Stimulated activated CD8-positive, alpha-beta memory T cell treated with anti-CD3 and anti-CD28 coated beads, Interleukin-15, amount 100 ng/mL, for 24 hours (primary cell): ENCODE data around the gene CTNNA3.

ENCODE experiments used
- DNase-seq: peaks from one replicate; pipeline ENCODE4 v3.0.0-alpha.2; 2020; ENCODE audit warnings: low read depth

CTNNA3 gene

DNA sequence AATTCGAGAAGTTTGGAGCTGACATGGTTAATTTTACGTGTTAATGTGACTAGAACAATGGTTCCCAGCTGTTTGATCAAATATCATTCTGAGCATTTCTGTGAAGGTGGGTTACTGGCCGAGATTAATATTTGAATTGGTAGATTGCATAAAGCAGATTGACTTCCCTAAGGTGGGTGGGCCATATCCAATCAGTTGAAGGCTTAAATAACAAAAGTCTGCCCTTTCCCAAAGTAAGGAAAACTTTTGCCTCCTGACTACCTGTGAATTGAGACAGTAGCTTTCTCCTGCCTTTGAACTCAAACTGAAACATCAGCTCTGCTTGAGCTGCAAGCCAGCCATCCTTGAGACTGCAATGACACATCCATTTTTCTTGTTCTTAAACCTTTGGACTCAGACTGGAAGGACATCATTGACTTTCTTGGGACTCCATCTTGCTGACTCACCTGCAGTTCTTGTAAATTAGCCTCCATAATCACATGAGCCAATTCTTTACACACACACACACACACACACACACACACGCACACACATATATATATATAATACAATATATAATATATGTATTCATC, 833.2 kb downstream of the CTNNA3 start:
- no peak for DNase-seq

DNA sequence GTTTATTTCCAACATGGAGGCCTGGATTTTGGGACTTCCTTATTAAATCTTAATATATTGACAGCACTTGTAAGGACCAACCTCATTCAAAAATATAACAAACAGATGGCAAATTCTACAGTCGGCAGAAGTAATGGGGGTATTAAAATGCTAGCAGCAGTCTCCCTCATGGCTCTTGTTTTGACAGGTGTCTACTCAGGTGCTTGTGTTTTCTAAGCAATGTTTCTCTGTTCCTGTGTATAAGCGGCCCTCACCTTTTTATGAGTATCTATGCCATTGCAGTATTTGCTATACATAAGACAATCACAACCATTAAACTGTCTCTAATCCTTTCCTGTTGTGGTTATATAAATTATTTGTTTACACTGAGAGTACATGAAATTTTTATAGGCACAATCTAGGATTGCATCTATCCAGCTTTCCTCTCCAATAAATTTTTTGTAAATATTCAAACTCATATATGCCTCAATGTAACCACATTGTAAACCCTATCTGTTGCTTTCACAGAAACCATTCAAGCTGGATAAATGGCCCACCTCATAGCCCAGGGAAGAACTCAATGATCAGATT, 835.5 kb downstream of the CTNNA3 start:
- DNase-seq, result no peak

DNA sequence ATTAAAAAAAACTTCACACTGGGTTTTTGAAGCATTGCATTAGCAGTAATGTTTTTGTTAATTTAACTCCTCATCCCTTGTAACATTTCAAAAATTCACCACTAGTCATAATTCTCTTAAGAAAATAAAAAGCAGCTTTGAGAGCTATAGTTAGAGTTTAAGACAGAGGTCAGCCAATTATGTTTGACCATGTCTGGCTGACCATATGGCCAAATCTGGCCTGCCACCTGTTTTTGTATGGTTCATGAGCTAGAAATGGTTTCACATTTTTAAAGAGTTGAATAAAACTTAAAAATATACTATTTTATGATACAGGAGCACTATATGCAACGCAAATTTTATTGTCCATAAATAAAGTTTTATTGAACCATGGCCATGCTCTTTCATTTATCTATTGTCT, 843.2 kb downstream of the CTNNA3 start:
- no peak for DNase-seq

DNA sequence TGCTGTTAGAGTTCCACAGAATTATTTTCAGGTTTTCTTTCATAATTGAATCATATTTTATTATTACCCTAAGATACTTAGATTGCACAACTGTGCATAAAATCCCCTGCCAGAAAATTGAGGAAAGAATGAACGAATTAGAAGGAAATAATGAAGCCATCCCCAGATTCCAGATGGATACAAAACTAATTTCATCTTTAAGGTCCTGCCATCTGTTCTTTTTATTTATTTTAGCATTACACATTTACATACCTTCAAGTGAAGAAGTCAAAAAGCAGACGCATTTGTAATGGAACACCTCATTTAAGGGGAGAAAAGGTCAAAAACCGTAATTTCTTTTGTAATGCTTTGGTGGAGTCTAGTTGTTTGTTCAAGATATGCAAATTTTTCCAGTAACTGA, 847.1 kb downstream of the CTNNA3 start:
- no peak for DNase-seq

DNA sequence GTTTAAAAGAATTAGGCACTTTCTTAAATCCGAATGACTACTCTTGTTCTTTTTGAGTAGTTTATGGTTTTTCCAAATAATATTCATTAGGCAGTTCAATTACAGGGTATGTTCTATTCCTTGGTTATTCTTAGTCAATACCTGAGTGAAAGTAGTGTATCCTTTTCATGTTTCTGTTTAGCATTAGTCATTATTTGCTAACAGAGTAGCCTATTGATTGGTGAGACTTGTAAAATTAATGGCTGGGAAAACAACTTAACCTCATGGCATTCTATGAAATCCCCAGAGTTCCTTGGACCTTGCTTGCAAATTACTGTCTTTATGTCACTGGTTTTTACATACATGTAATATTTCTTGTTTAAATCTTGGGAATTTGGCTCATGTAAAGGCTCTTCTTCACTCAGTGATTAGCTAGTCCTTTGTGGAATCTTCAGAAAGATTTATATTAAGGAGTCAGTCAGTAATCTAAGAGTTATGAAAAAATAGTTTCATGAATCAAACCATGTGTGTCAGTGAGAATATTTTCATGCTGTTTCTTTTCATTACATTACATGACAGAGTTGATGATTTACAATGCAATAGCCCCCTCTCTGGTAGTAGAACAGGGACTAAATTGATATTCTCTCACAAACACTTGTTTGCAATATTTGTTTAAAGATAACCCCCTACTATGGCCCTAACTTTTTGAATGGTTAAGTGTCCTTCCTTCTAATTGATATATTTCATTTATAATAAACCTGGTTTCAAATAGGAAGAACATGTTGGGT, 851.6 kb downstream of the CTNNA3 start:
- DNase-seq, result no peak

DNA sequence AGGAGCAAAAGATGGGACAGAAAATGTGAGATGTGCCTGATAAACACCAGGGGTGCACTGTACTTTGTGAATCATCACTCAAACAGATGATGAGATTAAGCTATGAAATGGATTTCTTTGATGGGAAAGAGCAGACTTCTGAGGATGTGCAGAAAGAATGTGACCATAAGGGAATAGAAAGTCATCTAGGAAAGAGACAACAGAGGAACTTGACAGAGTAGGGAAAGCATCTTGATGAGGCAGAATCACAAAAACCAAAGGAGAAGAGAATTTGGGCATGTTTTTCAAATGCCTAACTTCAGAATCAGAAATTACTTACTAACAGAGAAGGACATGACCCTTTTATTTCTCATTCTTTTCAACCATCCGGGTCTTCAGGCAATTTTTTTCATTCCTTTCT, 852.6 kb downstream of the CTNNA3 start:
- no peak for DNase-seq

DNA sequence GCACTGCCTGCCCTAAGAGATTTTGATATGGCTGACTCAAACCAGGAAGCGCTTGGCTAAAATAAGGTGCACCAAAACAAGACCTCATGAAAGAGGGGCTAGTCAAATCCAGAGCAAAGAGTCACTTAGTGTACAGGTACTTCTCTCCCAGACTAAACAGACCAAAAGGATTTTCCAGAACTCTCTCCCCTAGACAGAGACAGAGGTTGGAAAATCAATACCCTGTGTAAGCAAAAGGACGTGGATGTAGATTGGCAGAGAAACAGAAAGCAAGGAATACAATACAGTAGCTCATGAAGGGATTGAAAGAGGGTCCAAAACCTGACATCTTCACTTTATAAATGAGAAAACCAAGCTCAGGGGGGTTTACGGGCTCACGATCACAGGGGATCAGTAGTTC, 853.1 kb downstream of the CTNNA3 start:
- no peak for DNase-seq

DNA sequence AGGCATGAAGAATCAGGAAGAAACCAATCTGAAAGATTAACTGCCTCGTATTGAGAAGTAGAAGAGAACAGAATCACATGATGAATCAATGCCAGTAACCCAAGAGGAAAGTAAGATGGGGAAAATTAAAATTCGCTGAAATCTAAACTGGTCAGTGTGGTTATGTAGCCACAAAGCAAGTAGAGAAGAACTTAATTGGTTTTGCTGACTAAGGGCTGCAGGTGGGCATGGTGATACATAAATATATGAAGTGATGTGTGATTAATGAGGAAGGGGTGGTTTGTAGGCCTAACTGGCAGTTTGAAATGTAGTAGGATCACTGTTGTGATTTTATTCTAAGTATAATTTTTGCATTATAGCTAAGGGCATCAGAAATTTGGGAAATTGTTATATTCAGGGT, 853.6 kb downstream of the CTNNA3 start:
- no peak for DNase-seq

DNA sequence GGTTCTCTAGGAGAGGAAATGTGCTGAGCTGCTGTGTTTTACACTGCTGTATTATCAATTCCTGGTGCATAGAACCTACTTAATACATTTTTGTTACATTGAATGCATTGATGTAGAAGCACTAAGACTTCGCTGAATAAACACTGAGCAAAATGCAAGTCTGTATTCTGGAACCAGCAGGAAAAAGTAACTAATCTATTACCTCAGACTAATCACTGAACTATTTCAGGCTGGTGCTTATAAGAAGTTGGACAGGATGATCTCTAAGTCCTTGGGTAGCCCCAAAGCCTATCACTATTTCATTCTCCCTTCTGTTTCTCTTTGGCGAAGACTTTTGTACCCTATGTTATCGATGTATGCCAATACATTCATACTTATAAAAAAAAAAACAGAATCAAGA, 857.3 kb downstream of the CTNNA3 start:
- DNase-seq, result no peak

DNA sequence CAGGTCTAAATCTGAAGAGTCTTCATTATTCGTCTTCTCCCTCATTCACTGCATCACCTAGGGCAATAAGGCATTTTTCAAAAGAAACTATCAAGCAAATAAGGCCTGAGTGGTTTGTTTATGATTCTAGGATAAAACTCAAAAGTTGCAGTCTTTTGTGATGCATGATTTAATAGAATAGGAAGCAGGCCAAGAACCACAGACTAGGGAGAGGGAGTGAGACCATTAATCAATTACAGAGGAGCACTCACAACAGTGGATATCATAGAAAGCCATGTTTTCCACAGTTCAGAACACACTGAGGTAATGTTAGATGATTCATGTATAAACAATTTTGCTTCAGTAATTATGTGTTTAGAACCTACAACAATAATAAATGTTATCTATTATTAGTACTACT, 858.0 kb downstream of the CTNNA3 start:
- DNase-seq, result no peak

DNA sequence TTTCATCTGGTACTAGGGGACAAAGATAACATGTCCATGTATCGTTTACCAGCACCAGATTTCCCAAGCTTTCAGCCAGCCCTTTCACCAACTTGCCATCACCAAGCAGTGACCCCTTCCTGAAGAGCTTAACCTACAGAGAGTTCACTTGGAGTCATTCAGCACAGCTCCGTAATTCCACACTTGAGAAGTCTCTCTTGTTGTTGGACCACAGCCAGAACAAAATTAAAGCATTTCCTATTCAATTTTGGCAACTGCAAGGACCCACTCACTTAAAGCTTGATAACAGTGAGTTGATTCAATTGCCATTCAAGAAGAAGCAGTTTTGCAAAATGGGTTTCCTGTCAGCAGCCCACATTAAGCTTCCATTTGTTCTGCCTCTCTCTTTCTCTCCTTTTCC, 858.7 kb downstream of the CTNNA3 start:
- DNase-seq, result no peak

DNA sequence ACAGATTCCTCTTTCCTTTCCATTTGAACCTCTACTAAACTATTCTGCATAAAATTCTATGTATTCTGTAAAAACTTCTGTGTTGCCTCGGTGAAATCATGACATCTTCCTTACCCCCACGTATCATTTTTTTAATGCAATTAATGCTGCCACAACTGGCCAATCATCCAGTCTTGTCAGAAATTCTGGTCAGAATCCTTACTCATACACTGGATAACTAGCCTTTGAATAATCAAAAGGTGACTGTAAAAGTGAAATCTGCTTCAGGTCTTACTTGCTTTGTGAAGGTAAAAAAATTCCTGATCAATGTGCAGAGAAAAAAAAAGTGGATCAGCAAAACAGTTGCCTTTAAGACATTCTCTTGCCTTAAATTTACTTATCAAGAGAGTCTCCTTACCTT, 859.2 kb downstream of the CTNNA3 start:
- no peak for DNase-seq

DNA sequence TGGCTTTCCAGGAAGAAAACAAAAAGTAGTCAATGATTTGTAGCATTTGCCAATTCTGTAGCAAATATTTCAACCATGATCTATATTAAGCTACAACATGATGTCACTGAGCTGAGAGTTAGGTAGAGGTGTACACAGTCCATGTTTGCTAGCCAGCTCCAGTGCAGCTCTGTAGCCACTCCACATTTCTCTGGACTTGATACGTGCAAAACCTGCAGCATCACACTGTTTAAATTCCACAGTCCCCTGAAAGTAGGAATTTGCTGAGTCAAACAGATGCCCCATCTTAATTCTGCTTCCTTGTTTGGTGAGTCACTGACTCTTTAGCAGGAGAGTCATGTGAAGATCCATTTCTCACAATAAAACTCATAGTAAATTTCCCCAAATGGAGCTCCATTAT, 859.9 kb downstream of the CTNNA3 start:
- DNase-seq, result no peak

DNA sequence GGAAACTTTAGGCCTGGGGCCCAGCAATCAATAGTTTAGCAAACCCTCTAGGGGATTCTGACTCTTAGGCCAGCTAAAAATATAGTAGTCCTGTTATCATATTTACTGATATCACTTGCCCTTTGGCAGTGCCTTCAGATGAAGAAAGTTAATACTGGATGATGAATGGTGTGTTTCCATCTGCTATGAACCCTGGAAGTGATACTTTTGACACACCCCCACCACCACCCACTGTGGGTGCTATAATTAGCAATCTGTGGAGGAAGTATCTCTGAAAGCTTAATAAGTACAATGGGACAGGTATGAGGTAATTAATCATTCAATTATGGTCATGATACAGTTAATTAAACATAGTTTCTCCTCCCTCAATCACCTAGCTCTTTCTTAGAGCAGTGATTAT, 860.6 kb downstream of the CTNNA3 start:
- no peak for DNase-seq

DNA sequence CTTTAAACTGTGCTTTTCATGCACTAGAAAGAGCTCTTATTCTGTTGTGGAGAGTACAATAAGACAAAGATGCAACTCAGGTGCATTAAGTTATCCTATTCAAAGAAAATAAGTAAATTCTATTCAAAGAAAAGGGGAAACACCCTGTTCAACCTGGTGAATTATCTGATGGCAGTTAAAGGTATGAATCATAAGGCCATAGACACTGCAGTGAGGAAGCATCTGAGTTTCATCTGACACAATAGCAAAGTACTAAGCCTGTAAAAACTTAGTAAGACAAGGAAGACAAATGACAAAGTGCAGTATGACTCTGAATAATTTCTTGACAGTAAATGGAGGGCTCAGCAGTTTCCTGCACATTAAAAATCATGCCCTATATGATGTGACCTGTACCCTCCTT, 861.2 kb downstream of the CTNNA3 start:
- DNase-seq, result no peak

DNA sequence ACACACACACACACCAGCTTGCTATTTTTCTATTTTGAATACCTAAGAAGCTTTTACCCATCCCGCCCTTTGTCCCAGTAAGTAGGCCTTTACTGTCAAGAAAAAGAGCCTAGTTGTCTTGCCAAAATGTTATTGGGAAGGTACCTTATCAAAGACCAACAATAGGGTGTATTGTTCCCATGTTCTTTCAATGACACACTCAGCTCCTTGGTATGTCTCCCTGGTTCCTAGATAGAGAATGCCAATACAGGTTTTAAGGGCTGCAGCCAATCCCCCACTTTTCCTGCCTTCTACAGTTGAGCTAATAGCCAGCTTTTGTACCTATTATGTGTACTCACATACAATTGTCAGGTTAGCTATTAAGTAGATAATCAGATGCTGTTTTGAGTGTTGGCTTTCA, 862.1 kb downstream of the CTNNA3 start:
- no peak for DNase-seq

DNA sequence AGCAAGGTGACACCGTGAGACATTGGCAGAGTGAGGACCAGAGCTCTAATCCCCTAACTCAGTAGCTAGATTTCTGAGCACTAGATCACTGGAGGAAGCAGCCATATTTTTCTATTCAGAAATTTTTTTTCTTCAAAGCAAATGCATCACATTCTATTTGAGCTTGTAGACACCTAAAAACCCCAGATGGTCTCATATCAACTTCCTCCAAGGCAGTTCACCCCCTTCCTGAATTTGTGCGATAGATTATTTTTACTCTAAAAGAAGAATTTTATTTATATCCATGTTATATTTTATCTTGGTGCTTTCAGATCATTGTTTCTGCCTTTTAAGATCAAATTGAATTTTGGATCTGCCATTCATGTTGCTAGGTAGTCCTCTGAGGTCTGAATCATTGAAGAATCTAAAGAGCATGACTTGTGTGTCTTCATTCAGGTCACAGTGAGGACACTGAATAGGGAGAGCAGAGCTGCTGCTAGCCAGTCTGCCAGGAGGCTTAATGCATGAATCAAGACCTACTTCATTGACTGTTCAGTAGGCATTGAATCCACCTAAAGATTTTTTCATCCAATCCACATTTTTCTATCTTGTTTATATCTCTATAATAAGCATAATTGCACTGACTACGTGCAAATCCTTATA, 863.1 kb downstream of the CTNNA3 start:
- DNase-seq, result no peak

DNA sequence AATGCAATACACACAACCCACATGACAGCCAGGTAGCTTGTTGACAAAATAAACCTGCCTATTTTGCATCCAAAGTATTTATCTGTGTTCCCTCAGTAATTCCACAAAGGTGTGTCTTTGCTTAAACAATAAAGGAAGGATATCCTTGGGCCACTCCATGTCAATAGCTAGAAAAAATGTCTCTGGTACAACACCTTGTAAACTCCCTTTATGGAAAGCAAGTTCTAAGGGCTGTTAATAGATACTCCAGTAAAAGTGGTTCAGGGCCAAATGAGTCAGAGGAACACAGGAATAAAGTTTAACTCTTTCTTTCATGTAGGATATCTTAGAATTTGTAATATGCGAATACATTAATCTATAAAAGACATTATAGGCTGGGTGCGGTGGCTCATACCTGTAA, 867.0 kb downstream of the CTNNA3 start:
- no peak for DNase-seq

DNA sequence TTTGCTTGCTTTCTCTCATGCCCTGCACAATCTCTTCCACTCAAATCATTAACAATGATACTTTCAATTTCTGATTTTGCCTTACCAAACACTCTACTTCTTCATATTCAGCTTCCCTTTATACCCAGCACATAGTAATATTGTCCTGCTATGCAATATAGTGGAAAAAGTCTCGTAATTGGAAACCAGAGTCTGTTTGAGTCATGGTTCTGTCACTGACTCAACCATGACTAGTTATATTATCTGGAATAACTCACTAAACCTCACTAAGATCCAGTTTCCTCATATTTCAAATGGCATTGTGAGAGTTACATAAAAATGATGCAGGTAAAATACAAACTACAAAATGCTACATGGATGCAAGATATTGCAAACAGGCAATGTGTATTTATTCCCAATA, 868.6 kb downstream of the CTNNA3 start:
- no peak for DNase-seq

DNA sequence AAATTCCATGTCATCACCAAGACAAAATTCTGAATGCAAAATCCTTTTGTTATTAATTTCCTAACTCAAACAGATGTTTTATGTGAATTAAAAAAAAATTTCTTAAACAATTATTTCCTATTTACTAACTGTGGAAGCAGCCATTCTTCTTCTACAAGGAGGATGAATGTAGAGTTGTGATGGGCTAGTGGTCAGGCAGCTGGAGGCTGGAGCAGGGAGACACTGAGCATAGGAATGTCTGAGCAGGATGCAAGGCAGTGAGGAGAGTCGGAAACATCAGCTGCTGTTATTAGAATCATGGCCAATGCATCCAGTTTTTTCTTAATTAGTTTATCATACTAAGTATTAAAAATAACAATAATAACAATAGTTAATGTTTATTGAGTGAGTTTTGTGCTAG, 872.7 kb downstream of the CTNNA3 start:
- no peak for DNase-seq

DNA sequence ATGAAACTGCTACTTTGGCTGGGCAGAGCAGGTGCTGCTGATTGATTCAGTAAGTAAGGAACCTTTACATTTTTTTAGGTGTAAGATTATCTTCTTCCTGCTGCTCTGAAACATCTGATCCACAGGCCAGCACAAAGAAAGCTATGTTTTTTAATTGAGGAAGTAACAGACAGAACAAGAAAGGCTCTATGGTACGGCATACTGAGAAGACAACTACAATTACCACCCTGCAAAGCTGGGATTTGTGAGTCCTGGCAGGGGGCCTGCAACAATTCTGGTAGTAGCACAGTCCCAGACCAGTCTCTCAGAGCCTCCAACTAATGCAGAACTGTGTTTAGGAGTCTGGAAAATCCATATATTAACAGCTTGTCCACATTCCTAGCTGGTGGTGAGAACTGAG, 873.2 kb downstream of the CTNNA3 start:
- no peak for DNase-seq

DNA sequence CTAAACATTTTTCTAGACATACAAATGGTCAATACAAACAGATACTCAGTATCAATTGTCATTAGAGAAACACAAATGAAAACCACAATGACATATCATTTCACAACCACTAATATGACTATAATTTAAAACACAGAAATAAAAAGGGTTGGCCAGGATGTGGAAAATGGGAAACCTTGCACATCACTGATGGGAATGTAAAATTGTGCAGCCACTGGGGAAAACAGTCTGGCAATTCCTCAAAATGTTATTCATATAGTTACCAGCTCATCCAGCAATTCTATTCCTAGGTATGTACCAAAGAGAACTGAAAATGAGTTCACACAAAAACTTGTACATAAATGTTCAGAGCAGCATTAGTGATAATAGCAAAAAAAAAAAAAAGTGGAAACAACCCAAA, 876.3 kb downstream of the CTNNA3 start:
- no peak for DNase-seq

DNA sequence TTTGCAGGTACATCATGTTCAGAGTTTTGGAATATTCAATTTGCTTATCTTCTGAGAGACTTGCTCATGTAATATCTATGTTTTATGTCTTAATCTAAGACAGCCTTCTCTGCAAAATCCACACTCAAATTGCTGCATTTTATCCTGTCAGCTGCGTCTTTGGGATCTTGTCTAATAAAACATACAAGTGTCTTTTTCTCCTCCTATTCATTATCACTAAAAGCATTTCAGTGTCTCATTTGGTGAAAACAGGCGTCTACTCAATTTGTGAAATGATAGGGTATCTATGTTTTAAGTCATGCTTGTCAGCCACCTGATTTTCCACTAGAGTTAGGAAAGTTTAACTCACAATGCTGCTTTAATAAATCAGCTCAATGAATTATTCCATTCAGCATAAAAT, 882.9 kb downstream of the CTNNA3 start:
- DNase-seq, result no peak
